Mesodermal cell (in vitro differentiated cells): Measurements from ENCODE around the gene TANGO2.

Experiments
- H3K27ac ChIP-seq: 2 replicates; pipeline ENCODE4 v1.7.0; 2013; ENCODE audit warnings: mild to moderate bottlenecking, low read depth, low read length, moderate library complexity; ENCODE audit not compliant: severe bottlenecking
- H3K36me3 ChIP-seq: 2 replicates; pipeline ENCODE4 v1.7.1; 2013; ENCODE audit warnings: mild to moderate bottlenecking, low read length, moderate library complexity; ENCODE audit not compliant: control insufficient read depth, insufficient read depth
- H3K4me1 ChIP-seq: one replicate; pipeline ENCODE4 v1.7.1; 2013; ENCODE audit warnings: mild to moderate bottlenecking, low read length; ENCODE audit not compliant: insufficient read depth, control insufficient read depth, poor library complexity, severe bottlenecking
- H3K4me3 ChIP-seq: 2 replicates; pipeline ENCODE4 v1.7.0; 2013; ENCODE audit warnings: low read length, control low read depth, mild to moderate bottlenecking; ENCODE audit not compliant: insufficient read depth, poor library complexity, severe bottlenecking; ENCODE audit errors: extremely low read depth
- H3K9me3 ChIP-seq: 2 replicates; pipeline ENCODE4 v1.7.1; 2013; ENCODE audit warnings: mild to moderate bottlenecking, low read length, moderate library complexity; ENCODE audit not compliant: control insufficient read depth
- WGBS, 2 experiments: methylation state at CpG; one replicate each; pipeline ENCODE4 v1.1.5; 2013; ENCODE audit warnings: missing lambda C conversion rate in 2 of 2; ENCODE audit not compliant: insufficient coverage in 2 of 2; 5-methylcytosine and 5-hydroxymethylcytosine counted together

TANGO2 gene

DNA sequence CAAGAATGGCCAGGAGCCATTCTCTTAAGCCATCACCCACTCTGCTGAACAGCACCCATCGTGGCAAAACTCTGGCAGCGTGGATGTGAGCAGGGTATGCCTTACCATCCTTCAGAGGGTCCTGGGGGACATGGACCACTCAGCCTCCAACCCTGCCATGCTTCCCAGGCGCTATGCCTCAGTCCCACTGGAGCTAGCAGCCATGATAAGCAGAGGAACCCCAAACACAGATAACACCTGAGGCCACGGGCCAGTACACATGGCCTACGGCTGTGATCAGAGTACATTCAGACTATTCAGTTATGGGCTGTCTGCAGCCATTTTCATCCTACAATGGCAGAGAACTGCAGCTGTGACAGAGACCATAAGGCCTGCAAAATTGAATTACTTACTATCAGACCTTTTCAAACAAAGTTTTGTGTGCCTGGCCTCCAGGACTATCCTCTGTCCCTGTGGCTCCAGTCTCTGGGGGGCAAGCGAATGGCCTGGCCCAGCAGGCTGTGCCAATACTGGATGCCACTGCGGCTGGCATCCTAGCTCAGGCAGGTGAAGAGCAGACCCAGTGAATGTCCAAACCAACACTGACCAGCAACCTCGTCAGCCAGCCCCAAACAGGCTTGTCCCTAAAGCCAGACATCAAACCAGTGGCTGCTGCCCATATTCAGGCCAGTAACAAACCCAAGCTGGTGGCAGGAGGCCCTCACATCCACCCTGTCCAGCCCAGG is 11.2 kb upstream of the TANGO2 start:
- no peak overlapping the region for H3K27ac ChIP-seq
- H3K4me1 ChIP-seq, result no peaks in the 10 kb centered on the region
- H3K9me3 ChIP-seq, result peaks cover 2% of the 10 kb centered on the region
- H3K36me3 ChIP-seq, result no peaks in the 10 kb centered on the region
- H3K4me3 ChIP-seq, result no peak overlapping the region
- 96 to 98% methylated on average over 8 of the region's 8 CpGs for WGBS, 2 experiments

DNA sequence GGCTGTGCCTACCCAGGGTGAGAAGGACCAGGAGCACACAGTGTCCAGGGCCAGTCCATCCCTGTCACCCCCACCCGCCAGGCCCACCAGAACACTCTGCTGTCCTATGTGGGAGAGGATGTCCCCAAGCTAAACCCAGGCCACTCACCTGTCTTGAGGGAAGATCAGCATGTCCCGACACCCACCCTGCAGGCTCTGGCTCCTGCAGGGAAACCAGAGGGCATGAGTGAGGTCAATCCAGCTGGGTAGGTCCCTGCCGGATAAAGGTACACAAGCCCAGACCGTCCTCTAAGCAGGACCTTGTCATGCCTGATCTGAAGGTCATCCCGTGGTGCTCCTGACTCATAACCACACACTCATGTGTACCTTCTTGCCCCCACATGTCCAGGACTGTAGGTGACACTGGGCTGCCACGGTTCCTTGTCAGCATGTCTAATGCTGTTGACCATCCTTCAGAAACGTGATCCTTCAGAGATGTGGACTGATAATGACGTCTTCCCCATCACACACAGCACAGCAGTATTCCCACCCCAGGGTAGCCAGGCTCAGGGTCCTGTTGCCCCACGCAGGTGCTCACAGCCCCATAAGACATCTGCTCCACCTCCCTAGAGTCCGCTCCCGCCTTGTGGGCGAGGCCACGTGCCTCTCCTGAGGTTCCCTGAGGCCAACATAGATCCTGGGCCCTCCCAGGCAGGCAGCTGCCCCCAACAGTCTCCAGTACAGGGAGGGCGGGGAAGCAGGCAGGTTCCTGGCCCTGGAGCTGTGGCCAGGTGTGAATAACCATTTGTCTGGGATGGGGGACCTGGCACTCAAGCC is 10.4 kb upstream of the TANGO2 start:
- no peak overlapping the region for H3K27ac ChIP-seq
- H3K4me3 ChIP-seq, result no peak overlapping the region
- no peaks in the 10 kb centered on the region for H3K36me3 ChIP-seq
- H3K4me1 ChIP-seq, result no peaks in the 10 kb centered on the region
- WGBS, 2 experiments, result 81 to 88% methylated on average over 9 to 13 of the region's 14 CpGs
- H3K9me3 ChIP-seq, result no peaks in the 10 kb centered on the region

DNA sequence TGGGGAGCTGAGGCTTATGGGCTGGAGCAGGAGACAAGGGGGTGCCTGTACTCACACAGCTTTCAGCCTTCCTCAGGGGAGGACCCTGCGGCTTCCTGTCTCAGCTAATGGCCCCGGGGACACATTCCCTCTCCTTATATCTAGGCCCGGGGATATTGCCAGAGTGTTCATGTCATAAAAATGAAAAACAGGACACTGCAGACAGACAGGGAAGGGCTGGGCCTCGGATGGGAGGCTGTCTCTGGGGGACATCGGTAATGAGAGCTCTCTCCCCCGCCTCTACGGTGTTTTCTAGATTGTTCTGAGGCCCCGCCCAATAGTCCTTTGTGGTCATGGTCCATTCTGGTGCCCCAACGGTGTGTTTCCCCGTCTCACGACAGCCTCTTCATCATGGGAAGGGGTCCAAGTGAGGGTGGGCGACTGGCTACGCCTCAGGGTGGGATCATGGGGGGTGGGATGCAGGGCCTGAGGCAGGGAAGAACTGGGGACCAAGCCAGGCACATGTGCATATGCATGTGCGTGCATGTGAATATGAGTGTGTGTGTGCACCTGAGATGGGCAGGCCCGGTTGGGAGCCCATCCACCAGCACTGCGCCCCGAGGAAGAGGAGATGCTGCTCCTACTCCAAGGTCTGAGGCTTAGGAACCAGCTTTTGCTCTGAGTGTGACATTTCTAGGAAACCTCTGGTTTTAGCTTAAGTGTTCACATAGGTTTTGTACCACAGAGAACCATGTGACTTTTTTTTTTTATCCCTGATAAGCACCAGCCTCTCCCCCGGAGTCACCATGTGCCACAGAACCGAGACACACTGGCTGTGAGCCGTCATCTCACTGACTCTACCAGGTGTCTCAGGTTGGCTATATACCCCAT is 9.6 kb upstream of the TANGO2 start:
- WGBS, 2 experiments, result 87 to 93% methylated on average over 16 to 20 of the region's 20 CpGs
- no peaks in the 10 kb centered on the region for H3K9me3 ChIP-seq
- H3K36me3 ChIP-seq, result no peaks in the 10 kb centered on the region
- H3K4me3 ChIP-seq, result no peak overlapping the region
- no peaks in the 10 kb centered on the region for H3K4me1 ChIP-seq
- no peak overlapping the region for H3K27ac ChIP-seq

DNA sequence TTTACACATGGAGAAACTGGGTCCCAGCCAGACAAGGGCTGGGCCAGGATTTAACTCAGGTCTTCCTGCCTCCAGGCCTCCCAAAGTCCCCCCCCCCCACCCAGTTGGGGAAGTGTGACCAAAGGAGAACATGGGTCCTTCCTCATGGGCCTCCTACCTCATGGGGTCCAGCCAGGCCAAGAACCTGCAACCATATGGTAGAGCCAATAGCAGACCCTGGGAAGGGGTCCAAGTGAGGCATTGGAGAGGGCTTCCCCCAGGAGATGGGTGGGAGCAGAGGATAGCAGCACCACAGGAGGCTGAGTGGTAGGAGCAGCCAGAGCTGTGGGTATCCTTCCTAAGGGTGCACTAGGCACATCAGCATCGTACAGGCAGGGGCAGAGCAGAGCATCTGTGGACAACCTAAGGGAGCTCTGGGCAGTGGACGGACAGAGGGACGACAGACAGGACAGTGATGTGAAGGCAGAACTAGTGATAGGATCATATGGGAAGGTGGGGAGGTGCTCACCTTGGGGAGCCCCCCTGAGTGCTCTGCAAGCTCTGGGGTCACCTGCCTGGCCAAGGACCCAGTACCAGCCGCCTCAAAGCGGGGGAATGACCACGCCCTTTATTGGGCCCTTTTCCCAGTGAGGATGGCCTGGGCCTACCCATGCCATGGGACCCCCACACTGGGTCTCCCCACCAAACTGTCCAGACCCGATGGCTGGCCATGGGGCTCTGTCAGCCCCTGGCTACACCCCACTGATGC is 8.7 kb upstream of the TANGO2 start:
- Histone ChIP-seq H3K9me3 (no peaks in the 10 kb centered on the region), H3K4me3 (no peak overlapping the region), H3K36me3 (no peaks in the 10 kb centered on the region), H3K4me1 (peaks cover 1% of the 10 kb centered on the region), H3K27ac (no peak overlapping the region)
- 89 to 91% methylated on average over 6 to 7 of the region's 7 CpGs for WGBS, 2 experiments

DNA sequence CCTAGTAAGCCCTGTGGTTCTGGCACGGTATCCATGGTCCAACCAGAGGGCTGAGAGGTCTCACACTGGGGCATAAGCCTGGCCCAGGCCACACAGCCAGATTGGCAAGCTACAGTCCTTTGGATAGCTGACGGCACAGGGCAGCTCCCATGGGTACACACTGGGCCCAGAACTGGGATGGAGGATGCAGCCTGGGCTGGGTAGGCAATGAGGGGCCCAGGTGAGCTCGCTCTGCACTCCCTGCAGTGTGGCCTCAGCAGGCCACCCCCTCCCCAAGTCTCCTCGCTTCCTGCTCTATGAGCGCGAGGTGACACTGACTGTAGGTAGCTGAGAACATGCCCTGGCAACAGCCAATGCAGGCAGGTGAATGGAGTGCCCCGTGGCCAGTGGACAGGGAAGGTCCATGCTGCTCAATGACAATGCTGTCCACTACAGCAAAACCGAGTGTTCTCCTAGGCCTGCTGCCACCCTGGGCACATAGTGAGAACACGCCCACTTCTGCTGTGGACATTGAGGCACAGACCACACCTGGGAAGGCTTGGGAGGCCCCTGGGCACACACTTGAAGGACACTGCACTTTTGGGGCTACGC is 8.1 kb upstream of the TANGO2 start:
- Histone ChIP-seq H3K9me3 (no peaks in the 10 kb centered on the region), H3K36me3 (no peaks in the 10 kb centered on the region), H3K4me3 (no peak overlapping the region), H3K27ac (no peak overlapping the region), H3K4me1 (peaks cover 2% of the 10 kb centered on the region)
- 89 to 95% methylated on average over 10 of the region's 10 CpGs for WGBS, 2 experiments

DNA sequence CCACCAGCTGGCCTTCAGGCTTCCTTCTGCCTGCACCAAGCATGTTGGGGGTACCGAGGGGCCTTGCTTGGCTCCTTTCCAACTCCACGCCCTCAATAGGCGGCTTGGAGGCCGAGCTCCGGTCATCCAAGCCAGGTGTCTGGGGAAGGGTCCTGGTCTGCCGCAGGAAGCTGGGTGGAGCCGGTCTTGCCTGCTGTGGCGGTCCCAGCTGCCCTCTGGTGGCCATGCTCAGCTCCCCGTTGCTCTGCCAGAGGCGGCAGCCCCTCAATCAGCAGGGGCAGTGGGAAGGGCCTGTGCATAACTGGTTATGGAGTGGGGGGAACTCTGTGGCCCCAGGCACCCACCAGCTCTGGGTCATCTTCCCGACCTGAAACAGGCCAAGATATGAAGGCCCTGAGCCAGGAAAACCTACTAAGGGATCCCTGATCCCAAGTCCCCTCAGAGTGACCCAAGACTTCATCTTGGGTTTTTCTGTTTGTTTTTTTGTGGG is 7.5 kb upstream of the TANGO2 start:
- no peaks in the 10 kb centered on the region for H3K36me3 ChIP-seq
- H3K27ac ChIP-seq, result no peak overlapping the region
- H3K4me1 ChIP-seq, result peaks cover 2% of the 10 kb centered on the region
- H3K9me3 ChIP-seq, result no peaks in the 10 kb centered on the region
- 16 to 22% methylated on average over 10 to 11 of the region's 11 CpGs for WGBS, 2 experiments
- no peak overlapping the region for H3K4me3 ChIP-seq

DNA sequence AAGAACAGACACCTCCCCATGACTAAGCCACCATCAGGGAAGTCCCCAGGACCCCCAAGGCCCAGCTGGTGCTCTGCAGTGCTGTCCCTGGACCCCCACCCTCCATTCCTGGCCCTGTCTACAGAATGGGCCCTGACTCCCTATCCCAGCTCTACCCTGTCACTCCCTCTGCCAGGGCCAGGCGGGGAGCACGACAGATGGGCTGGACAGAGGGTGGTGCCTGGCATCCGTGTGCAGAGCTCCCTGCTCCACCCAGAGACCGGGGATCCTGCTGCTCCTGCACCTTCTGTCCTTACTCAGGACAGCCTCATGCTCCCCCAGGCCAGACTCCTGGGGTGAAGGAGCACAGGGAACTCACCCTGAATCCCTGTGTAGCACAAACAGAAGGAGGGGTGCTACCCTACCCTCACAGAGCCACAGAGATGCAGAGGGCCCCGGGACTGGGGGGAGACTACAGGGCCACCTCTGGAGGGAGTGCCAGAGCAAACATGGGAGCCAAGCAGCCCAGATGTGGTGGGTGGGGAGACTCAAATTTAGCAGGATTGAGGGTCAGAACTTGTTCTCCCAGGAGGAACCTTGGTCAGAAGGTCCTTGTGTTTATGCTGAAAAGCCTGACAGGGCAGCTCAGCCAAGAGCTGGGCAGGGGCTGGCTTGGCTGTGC is 6.3 kb upstream of the TANGO2 start:
- no peaks in the 10 kb centered on the region for H3K9me3 ChIP-seq
- peaks cover 2% of the 10 kb centered on the region for H3K4me1 ChIP-seq
- 89 to 90% methylated on average over 3 of the region's 5 CpGs for WGBS, 2 experiments
- no peak overlapping the region for H3K4me3 ChIP-seq
- no peak overlapping the region for H3K27ac ChIP-seq
- no peaks in the 10 kb centered on the region for H3K36me3 ChIP-seq

DNA sequence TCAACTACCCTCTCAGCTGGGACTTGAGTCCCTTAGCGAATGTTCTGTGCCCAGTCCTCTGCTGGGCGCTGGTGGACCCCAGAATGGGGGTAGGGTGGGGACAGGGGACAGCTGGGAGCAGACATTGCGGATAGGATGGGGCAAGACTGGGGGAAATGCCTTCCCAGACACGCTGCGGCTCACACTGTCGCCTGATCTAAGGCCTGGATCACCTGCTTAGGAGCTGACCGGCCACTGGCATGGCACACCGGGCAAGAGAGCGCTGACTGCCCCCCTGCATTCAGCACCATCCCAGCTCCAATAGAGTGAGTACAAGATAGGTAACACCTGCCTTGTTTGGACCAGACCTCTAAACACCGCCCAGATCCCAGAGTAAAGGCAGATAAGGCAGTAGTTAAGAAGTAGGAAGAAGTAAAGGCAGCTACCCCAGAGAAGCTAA is 5.7 kb upstream of the TANGO2 start:
- Histone ChIP-seq H3K36me3 (no peaks in the 10 kb centered on the region), H3K4me3 (peak overlapping the region; percentile 53), H3K9me3 (no peaks in the 10 kb centered on the region), H3K27ac (no peak overlapping the region), H3K4me1 (peaks cover 2% of the 10 kb centered on the region)
- 91 to 92% methylated on average over 10 of the region's 10 CpGs for WGBS, 2 experiments

DNA sequence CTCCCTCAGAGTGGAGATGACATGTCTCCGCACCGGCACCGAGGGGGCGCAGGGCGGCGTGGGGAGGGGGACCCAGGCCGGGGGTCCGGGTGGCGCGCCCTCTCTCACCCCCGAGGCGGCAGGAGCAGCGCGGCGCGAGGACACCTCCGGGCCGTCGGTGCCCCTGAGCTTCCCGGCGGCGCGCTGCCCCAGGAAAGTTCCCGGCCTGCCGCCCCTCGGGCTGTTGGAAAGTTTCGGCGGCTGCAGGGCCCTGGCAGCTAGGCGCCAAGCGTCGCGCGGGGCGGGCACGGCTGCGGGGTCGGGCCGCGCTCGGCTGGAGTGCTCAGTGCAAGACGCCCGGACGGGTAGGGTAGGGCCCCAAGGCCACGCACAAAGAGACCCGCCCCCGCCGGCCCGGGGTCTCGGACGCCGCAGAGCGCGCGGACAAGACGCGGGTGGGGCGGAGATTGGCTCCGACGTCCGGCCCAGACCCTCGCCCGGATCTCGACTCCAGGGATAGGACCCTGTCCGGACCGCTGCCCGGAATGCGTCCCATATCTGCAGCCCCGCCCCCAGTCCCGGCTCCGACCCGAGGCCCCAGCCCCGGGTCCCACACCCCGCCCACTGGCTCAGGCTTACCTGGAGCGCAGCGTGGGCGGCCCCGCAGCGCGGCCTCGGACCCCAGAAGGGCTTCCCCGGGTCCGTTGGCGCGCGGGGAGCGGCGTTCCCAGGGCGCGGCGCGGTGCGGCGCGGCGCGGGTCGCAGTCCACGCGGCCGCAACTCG is 4.8 kb upstream of the TANGO2 start:
- Histone ChIP-seq H3K27ac (no peak overlapping the region), H3K36me3 (no peaks in the 10 kb centered on the region), H3K9me3 (no peaks in the 10 kb centered on the region), H3K4me3 (peak overlapping the region; percentile 53), H3K4me1 (peaks cover 2% of the 10 kb centered on the region)
- WGBS, 2 experiments, result 1% methylated on average over 74 to 98 of the region's 101 CpGs
